ENCODE results near the gene TTLL10.

The TTLL10 gene

GRCh38 chr1:1205769-1206375 lies 32.2 kb downstream of the TTLL10 start:
- DNase-seq (ENCODE audit: low read depth in 2 of 2) = no peak

GRCh38 chr1:1206376-1206965 lies 32.8 kb downstream of the TTLL10 start, which contains the start of gene TNFRSF18:
TNFRSF18 (minus strand) TSS chr1:1206592; CDS start chr1:1206571, 21 bp downstream.
- DNase-seq (ENCODE audit: low read depth in 2 of 2) = peak; percentile 40 to 47

GRCh38 chr1:1206966-1207531 lies 33.4 kb downstream of the TTLL10 start:
- DNase-seq (ENCODE audit: low read depth in 2 of 2) = no peak

DNA sequence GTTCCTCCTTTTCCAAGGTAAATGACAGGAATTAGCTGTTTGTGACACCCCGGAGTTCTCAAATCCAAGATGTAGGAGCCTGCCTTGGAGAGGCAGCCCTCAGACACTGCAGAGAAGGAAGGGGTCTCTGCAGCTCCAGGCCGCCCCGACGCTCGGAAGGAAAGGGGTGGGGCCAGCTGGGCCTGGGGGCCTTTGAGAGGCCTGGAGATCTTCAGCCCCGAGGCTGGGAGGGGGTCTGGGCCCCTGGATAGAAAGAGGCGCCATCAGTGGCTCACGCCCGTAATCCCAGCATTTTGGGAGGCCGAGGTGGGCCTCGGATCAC lies 33.9 kb downstream of the TTLL10 start:
- DNase-seq (ENCODE audit: low read depth in 2 of 2) = no peak

DNA sequence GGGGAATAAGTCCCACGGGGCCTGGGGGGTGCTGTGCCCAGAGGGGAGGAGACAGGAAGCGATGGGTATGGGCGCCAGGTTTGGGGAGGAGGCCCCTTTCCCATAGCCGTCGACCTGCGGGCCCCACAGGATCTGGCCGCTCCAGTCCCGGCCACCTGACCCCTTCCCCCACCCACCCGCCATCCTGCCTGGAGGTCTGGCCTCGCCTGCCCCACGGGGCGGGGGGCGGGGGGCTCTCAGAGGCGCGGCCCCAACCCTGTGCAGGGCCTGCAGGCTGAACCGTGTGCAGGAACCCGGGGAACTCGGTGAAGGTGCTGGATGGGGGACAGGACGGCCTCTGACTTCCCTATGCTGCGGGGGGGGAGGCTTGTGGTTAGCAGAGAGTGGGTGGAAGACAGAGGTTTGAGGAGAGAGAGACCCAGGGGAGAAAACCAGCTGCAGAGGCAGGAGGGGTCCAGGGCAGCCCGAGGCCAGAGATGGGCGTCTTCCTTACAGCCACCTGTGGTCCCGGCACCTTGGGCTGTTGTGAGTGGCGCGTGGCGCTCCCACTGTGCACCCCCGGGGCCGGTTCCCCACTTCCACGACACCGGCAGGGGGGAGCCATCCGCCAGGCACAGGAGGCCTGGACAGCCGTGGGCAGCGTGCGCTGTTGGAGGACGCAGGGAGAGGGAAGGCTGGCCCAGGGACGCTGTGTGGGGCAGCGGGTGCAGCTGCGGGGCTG lies 35.2 kb downstream of the TTLL10 start:
- peak; percentile 44 to 52 for DNase-seq (ENCODE audit: low read depth in 2 of 2)

DNA sequence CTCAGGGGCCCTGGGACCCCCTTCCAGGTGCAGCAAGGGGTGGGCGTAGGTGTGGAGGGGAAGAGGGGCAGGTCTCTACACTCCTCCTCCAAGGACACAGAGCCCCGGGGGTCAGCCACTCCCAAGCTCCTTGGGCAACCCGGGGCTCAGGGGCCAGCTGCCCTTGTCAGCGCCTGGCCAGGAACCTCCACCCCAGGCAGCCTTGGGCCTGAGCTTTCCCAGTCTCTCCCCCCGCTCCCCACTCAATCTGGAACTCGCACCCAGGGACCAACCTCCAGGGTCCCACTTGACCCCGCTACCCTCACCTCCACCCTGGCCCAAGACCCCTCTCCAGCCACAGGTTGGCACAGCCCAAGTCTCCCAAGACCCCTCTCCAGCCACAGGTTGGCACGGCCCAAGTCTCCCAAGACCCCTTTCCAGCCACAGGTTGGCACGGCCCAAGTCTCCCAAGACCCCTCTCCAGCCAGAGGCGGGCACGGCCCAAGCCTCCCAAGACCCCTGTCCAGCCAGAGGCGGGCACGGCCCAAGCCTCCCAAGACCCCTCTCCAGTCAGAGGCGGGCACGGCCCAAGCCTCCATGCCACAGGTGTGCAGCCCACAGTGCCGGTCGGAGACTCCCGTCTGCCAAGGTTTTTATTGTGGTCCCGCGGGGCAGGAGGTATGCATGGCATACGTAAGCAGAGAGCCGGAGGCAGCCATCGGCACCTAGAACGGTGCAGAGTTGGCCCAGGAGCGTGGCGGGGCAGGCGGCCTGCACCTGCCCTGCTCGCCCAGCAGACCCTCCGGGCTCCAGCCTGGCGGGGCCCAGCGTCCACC lies 37.3 kb downstream of the TTLL10 start:
- DNase-seq (ENCODE audit: low read depth in 2 of 2) = no peak

- DNase-seq (ENCODE audit: low read depth in 2 of 2) = no peak
Observed at GRCh38 chr1:1211541-1212441, 38.1 kb downstream of the TTLL10 start.

- DNase-seq (ENCODE audit: low read depth in 2 of 2) = peak; percentile 49 to 60
Observed at GRCh38 chr1:1212780-1213344, 39.2 kb downstream of the TTLL10 start.

DNA sequence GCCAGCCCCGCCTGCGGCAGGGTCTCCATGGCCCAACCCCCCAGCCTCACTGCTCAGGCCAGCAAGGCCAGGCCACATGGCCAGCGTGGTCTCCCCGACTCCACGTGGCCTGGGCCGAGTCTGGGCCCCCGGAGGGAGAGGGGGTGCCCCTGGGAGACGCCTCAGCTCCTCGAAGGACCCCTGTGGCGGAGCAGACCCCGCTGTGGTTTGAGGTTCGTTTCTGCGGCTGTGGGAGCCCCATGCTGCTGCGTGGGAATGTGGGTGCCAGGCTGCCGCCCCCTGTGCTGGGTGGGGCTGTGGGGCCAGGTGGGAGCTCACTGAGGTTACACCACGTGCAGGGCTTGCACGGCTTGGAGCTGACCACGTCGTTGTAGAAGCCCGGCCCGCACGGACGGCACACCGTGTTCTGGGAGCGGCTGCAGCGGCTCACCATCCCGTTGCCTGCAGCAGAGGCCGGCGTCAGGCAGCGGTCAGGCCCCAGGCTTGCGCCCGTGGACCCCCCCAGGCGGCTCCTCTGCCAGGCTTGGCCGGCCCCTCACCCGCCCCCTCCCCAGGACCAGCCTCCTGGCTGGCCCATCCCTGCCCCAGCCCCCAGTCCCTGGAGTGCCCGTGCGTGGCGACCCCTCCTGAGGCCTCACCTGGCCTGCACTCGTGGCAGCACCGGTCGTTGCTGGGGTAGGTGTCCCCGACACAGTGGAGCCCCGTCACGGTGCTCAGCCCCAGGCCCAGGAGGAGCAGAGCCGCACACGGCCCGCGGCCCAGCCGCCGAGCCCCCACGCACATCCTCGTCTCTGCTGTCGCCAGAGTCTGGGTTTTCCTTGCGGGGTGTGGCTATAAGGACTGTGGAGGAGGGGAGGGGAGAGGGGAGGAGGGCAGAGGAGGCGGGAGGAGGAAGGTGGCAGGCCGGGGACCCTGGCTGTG lies 39.9 kb downstream of the TTLL10 start, which contains the start of gene TNFRSF4:
Gene TNFRSF4, minus strand, starts transcription at position 809 of the 921 bp plus-strand sequence. Its CDS starts 26 bp downstream, at position 783.
- DNase-seq (ENCODE audit: low read depth in 2 of 2) = peak in 1 of 2 donors; percentile 36

DNA sequence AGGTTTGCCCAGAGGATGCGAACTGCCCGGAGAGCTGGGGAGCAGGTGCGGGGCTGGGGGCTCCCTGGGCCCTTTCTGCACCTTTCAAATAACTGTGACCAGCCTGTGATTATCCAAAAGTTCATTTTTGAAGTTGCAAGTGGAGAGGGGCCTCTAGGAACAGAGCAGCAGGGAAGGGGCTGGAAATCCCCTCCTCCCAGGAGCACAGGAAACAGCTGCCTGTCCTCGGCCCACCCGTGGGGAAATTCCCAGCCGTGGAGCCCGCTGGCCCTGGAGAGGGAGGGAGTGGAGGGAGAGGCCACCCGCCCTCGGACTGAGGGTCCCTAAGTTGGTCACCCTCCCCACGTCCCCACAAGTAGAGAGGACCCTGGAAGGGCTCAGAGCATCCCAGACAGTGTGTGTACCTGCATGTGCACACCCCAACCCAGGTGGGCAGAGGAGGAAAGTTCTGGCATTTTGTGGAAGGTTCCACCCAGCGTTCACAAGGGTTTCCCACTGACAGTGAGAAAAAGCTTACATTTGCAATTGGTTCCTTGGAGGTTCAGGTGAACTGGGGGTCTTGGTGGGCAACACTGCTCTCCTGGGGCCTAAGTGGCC lies 41.5 kb downstream of the TTLL10 start:
- no peak for DNase-seq (ENCODE audit: low read depth in 2 of 2)

GRCh38 chr1:1215881-1216605 lies 42.4 kb downstream of the TTLL10 start:
- no peak for DNase-seq (ENCODE audit: low read depth in 2 of 2)

- peak in 1 of 2 donors; percentile 29 for DNase-seq (ENCODE audit: low read depth in 2 of 2)
Observed at GRCh38 chr1:1216770-1217620, 43.3 kb downstream of the TTLL10 start.

- peak in 1 of 2 donors; percentile 39 for DNase-seq (ENCODE audit: low read depth in 2 of 2)
Observed at GRCh38 chr1:1217621-1218523, 44.2 kb downstream of the TTLL10 start.

DNA sequence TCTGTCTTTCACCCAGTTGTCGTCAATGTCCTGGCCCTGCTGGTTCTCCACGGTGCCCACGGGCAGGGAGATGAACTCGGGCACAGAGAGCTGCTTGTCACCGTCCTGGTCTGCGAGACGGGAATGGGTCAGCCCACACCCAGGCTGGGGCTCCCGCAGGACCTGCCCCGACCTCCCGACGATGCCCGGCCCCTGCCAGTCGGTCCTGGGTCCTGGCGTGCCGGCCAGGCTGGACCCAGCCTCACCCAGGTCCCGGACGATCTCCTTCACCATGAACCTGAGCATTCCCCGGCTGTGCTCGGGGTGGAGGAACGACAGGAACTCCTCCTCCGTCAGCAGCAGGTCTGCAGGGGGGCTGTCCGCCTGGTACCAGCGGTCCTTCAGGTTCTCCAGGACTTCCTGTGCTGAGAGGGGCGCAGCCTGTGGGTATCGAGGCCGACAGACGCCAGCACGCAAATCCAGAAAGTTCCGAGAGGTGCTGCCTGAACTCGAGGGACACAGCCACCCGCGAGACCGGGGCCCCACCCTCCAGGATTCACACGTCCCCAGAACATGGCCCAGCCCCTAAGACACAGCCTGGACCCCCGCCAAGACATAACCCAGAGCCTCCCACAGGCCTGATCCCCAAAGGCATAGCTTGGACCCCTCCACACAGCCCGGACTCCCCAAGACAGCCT lies 45.0 kb downstream of the TTLL10 start:
- DNase-seq (ENCODE audit: low read depth in 2 of 2) = no peak

DNA sequence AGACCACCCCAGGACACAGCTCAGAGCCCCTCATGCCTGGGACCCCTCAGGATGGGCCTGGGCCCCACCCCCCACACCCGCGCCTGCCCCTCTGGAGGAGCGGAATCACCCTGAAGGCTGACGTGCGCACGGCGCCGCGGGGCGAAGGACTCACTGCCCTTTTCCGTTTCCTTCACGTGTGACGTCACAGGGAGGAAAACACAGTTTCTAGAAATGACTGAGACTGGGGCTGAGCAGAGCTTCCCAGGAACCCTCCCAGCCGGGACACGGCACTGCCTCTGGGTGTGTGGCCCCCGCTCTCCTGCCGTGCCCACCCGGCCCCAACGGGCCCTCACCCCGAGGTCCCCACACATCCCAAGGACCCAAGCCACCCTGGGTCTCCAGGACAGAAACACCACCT lies 45.7 kb downstream of the TTLL10 start:
- peak in 1 of 2 donors; percentile 34 for DNase-seq (ENCODE audit: low read depth in 2 of 2)

DNA sequence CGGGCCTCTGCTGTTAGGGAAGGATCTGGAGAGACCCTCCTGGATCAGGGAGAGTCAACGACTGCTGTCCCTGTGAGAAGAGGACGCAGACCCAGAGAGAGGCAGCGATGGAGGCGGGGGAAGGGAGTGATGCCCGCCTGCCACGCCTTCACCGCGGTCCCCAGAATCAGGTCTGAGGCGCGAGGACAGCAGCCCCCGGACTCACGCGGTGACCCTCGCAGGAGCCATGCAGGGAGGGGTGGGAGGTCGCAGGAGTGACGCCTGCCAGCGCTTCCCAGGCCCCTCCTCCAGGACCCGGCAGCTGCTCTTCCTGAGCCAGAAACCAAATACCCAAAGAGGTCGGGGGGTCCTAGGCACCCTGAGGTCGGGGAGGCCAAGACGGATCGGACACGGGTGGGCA lies 46.5 kb downstream of the TTLL10 start:
- no peak for DNase-seq (ENCODE audit: low read depth in 2 of 2)
